ENCODE data around the gene CORO2A.

GRCh38 chr9:98085944-98086343 lies 106.5 kb downstream of the CORO2A start:
- TF ChIP-seq, protein P1, sequence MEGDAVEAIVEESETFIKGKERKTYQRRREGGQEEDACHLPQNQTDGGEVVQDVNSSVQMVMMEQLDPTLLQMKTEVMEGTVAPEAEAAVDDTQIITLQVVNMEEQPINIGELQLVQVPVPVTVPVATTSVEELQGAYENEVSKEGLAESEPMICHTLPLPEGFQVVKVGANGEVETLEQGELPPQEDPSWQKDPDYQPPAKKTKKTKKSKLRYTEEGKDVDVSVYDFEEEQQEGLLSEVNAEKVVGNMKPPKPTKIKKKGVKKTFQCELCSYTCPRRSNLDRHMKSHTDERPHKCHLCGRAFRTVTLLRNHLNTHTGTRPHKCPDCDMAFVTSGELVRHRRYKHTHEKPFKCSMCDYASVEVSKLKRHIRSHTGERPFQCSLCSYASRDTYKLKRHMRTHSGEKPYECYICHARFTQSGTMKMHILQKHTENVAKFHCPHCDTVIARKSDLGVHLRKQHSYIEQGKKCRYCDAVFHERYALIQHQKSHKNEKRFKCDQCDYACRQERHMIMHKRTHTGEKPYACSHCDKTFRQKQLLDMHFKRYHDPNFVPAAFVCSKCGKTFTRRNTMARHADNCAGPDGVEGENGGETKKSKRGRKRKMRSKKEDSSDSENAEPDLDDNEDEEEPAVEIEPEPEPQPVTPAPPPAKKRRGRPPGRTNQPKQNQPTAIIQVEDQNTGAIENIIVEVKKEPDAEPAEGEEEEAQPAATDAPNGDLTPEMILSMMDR (conservative IDR thresholded peaks at IDR 0.05): no peak
- TF ChIP-seq ZFX (IDR thresholded peaks at IDR 0.05): no peak
